ENCODE data around the gene DACH1.

DNA sequence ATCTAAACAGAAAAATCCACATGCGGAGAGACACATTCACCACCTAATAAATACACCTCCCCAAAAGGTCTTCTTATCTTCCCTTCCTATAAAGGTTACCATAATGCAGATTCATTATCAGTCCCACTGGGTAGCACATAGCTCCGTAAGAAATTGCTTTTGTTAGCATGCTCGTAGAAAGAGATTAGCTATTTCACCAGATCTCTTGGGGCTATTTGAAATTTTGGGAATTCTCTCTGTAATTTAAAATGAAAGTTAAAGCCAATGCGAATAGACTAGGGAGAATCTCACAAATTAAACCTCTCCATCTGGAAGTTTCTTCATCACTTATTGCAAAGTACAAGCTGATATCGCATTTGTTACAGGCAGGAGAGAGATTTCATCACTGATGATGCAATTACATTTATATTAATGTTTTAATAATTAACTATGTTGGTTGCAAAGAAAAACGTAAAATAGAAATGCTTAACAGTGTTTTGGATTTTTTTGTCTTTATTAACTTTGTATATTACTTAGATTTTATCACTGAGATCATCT lies 12.9 kb upstream of the DACH1 start:
- TF ChIP-seq, protein P1, sequence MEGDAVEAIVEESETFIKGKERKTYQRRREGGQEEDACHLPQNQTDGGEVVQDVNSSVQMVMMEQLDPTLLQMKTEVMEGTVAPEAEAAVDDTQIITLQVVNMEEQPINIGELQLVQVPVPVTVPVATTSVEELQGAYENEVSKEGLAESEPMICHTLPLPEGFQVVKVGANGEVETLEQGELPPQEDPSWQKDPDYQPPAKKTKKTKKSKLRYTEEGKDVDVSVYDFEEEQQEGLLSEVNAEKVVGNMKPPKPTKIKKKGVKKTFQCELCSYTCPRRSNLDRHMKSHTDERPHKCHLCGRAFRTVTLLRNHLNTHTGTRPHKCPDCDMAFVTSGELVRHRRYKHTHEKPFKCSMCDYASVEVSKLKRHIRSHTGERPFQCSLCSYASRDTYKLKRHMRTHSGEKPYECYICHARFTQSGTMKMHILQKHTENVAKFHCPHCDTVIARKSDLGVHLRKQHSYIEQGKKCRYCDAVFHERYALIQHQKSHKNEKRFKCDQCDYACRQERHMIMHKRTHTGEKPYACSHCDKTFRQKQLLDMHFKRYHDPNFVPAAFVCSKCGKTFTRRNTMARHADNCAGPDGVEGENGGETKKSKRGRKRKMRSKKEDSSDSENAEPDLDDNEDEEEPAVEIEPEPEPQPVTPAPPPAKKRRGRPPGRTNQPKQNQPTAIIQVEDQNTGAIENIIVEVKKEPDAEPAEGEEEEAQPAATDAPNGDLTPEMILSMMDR (IDR thresholded peaks at IDR 0.05 in 4 of 5, conservative IDR thresholded peaks at IDR 0.05 in 1 of 5) = no peak
- no peak for TF ChIP-seq POLR2A (IDR thresholded peaks at IDR 0.05)
